NCI-H2227 treated with DMSO at 0.1 percent for 48 hours (cell line): ENCODE measurements around the gene MRGPRF.

Experiments
- DNase-seq: peaks from one replicate; lab custom pipeline; 2025; lab: John Stamatoyannopoulos, UW

Gene MRGPRF

DNA sequence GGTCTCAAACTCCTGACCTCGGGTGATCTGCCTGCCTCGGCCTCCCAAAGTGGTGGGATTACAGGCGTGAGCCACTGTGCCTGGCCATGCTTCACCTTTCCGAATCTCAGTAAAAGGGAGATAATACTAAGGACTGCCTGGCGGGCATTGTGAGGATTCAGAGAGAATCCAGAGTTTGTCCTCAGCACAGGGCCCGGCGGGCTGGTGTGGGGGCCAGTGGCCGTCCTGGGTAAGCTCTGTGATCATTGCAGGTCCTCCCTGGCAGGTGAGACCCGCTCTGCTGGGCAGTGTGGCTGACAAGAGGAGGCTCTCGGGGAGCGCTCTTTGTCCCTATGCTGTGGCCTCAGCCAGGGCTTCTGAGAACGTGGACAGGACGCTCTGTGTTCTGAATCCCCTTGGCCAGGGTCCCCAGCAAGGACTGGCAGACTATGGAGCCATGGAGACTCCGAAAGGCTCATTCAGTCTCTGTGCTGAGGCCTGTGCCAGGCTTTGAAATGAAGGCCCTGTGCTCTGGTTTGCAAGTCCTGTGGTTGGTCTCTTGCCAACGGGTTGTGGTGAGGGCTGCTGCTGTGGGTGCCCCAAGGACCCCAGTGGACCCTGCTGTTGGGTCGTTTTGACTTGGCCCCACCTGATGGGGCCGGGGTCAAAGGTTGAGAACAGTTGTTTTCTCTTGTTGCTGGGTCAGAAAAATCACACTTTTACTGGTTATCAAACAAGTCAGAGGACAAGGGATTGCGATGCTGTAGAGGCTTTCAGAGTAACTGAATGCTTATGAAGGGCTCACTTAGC lies 37.7 kb upstream of the MRGPRF start:
- DNase-seq = no peak

DNA sequence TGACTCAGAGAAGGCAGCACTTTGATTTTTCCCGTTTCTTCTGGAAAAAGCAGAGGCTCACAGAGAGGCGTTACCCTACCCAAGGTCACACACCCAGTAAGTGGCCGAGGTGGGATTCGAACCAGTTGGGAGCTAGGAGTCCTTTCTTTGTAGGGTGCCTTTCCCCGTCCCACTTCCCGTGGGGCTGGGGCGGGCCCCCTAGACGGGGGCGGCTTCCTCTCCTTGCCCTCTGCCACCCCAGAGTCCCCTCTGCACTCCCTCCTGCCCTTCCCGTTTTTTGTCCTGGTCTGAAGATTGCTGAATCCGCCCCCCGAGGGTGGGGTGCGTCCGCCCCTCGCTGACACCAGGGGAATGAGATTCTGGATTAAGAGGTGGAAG lies 36.4 kb upstream of the MRGPRF start:
- no peak for DNase-seq

DNA sequence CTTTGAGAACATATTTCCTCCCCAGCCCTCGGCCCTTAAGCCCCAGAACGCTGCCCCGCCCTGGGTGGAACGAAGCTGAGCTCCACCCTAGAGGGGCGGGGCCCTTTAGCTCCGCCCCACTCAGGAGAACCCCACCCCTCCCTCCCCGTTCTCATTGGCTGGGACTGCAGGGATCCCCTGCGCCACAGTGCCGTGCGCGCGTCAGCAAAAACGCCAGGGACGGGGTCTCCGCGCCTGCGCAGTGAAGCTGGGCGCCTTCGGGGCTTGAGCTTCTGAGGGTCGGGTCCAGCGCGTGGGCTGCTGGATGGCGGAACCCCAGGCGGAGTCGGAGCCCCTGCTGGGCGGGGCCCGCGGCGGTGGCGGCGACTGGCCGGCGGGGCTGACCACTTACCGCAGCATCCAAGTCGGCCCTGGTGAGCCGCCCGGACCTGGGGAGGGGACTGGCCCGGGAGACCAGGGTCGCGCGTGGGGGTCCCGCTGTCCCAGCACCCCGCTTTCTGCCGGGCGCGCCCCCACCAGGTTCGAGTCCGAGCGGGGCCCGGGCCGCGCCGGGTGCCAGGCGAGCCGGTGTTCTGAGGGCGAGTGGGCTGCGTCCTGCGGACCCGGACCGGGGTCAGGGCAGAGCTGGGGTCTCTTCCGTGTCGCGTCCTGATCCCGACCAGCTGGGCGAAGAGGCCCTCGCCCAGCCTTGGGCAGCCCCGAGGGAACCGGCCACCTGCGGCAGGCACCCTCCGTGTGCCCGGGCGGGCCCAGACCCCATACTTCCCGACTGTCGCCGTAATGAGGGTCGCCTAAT lies 35.8 kb upstream of the MRGPRF start, which contains the start of gene TPCN2:
Gene TPCN2, plus strand, starts transcription at position 239 of the 796 bp plus-strand sequence. Its CDS starts 66 bp downstream, at position 305.
- DNase-seq = peak; percentile 95

DNA sequence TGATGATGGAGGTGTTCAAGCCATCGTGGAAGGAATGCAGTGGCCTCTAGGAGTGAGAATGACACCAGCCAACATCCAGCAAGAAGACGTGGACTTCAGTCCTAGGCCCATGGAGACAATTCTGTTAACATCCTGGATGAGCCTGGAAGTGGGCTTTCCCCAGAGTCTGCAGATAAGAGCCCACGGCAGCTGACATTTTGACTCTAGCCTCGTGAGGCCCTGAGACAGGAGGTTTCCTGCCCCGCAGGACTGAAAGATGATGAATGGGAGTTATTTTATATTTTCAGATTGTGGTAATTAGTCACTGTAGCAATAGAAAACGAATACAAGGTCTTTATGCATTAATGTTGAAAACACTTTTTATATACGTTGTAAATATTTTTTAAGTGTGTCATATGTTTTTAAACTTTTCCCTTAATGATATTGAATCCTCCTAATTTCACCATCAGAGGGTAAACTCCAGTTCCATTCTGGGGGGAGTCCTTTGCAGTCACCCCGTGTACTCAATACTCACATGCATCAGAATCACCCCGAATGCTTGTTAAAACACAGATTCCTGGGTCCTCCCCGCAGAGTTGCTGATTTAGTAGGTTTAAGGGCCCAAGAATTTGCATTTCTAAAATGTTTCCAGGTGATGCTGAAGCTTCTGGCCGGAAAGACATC lies 35.1 kb upstream of the MRGPRF start:
- no peak for DNase-seq

DNA sequence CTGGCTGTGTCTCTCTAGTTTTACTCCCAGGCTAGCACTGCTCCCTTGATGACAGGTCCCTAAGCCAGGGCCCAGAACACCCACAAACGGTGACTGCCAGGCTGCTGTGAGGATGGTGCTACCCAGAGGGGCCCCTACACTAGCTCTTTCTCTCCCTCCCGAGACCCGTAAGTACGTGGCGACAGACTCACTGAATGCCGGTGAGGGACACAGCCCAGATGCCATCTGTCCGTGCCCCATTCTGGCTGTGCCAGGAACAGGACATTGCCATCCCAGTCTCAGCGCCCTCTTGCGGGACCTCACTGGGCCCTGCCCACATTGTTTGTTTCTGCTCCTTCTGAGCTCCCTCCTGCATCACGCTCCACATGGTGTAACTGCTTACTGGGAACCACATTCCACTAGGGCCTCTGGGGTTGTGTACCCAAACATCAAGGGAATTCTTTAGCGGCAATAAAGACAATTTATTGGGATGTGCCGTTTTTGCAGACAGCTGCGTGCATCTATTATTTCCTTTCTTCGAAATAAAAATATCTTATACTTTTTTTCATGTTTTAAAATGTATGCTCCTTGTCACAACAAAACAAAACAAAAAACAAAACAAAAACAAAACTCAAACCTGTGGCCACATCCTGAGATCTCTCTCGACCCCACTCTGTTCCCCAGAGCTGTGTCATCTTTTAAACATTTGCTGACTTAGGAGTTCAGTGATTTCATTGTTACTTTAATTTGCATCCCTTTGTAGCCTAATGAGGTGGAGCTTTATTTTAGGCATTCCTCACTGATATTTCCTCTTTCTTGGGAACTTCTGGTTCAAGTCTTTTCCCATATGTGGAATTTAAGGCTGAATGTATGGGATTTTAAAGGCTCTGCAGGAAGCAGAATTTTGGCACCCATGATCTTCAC lies 31.3 kb upstream of the MRGPRF start:
- DNase-seq = peak; percentile 24

DNA sequence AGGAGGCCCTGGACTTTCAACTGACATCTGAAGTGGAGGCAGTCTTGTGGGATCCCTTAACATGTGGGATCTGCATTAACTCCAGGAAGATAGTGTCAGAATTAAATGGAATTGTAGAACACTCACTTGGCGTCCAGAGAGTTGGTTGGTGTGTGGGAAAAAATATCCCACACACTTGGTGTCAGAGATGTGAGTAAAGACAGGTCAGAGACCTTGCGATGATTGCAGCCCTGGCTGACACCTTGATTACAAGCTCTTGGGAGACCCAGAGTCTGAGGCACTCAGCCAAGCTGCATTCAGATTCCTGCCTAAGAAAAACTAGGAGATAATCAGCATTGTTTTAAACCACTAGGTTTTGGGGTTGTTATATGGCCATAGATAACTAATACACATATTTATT lies 28.5 kb upstream of the MRGPRF start:
- peak; percentile 15 for DNase-seq

DNA sequence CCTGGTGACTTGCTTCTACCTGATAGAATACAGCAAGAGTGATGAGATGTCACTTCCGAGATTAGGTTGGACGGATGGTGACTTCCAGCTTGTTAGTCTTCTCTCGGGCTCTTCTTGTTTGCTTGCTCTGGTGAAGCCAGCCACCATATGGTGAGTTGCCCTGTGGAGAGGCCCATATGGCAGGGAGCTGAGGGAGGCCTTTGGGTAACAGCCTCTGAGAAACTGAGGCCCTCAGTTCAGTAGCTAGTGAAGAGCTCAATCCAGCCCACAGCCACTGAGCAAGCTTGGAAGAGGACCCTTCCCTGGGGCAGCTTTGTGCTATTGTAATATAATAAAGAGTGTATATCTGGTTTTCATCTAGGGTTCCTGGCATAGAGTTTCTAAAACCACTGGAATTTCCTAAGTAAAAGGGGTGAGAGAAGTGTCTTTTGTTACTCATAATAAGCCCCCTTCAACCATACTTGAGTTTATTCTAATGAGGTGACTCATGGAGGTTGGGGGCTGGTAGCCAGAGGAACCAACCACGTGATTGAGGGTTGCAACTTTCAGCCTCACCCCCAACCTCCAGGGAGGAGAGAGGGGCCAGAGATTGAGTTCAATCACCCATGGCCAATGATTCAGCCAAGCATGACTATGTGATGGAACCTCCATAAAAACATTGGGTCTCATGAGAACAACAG lies 27.7 kb upstream of the MRGPRF start:
- no peak for DNase-seq

DNA sequence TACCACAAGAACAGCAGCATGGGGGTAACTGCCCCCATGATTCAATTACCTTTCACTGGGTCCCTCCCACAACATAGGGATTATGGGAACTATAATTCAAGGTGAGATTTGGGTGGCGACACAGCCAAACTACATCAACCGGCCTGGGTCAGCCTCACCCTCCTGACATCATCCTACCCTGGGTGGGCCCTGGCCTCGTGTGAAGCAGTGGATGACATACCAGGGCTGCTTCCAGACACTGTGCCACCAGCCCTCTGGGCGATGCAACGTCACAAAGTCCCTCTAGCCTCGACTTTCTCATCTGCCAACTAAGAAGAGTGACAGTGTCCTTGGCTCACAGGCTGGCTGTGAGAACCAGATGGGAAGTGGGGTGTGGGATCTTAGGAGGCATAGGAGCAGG lies 27.0 kb upstream of the MRGPRF start:
- DNase-seq = no peak

DNA sequence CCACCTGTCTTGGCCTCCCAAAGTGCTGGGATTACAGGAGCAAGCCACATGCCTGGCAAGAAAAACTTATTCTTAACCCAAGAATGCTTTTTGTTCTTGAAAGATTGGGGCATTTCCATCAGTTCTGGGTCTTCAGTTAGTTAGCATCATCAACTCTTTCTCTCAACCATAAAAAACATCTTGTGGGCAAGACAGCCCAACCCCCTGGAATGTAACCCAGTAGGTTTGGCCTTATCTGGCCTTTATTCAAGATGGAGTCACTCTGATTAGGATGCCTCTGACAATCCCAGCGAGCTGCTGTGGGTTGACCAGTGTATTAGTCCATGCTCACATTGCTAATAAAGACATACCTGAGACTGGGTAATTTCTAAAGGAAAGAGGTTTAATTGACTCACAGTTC lies 26.5 kb upstream of the MRGPRF start:
- DNase-seq = no peak

DNA sequence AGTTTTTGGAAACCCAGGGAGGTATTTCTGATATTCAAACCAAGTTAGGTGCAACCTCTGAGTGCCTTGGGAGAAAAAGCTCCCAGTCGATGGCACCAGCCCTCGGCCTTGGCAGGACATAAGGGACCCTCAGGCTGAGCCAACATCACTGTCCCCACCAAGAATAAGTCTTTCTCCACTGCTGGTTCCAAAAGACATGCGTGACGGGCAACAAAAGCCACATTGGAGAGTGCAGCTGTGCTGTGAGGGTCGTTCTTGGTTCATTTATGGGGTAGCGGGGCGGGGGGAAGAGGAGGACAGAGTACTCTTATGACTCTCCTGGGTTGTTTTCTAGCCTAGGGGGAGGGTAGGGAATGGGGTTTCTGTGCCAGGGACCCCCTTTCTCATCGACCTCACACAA lies 24.5 kb upstream of the MRGPRF start:
- no peak for DNase-seq

DNA sequence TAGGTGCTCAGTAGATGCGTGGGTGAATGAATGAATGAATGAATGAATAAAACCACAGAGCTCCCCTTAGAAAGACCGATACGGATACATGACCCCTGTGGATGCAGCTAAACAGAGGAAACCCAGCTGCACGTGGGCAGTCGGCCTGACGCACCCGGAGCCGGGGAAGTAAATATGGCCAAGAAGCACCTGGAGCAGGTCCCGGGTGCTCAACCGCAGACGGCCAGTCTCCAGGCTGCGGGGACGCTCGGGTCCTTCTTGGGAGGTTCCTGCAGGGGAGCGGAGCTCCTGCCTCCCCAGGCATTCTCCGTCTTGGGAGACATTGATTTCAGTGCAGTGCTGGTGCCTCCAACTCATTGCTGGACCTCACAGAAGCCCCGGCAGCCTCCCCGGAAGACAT lies 24.0 kb upstream of the MRGPRF start:
- DNase-seq = no peak

DNA sequence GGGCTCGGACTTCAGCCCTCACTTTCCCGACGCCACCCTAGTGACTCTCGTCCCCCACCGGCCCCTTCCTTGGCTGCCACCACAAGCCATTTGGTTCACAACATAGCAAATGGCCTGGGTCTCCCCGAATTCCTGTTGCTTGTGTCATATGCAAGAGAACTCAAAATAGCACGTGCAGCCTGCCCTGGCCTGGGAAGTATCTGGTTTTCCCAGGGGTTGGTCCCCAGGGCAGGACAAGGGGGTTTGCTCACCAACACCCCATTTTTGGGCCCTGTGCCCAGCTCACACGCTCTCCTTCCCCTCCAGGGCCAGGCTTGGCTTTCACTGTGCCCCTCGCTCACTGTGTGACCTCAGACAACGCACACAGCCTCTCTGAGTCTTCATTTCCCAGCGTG lies 22.9 kb upstream of the MRGPRF start:
- DNase-seq = no peak

DNA sequence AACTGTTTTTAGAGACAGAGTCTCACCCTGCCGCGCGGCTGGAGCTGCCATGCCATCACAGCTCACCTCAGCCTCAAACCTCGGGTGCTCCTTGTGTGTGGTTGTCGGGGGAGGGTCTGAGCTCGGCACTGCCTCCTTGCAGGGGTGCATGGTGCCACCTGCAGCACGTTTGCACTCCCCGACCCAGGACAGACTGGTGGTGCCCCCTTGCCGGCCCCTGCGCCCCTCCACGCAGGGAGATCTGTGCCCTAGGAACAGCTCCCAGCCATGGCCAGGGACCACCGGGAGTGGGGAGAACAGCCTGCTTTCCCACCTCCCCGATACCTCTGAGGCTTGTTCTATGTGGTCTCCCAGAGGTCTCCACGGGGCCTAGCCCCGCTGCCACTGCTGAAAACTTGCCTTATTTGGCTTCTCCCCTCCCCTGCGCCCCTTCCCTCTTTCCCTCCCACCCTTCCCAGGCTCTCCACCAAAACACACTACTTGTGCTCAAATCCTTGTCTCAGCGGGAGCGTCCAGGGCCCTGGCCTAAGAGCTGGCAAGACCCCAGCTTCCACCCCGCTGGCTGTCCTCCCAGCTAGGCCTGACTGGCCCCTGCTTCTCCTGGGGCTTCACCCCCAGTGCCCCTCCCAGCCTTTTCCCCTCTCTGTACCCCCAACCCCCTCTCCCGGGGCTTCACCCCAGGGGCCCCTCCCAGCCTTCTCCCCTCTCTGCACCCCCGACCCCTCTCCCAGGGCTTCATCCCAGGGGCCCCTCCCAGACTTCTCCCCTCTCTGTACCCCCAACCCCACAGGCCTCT lies 22.3 kb upstream of the MRGPRF start:
- DNase-seq = no peak

DNA sequence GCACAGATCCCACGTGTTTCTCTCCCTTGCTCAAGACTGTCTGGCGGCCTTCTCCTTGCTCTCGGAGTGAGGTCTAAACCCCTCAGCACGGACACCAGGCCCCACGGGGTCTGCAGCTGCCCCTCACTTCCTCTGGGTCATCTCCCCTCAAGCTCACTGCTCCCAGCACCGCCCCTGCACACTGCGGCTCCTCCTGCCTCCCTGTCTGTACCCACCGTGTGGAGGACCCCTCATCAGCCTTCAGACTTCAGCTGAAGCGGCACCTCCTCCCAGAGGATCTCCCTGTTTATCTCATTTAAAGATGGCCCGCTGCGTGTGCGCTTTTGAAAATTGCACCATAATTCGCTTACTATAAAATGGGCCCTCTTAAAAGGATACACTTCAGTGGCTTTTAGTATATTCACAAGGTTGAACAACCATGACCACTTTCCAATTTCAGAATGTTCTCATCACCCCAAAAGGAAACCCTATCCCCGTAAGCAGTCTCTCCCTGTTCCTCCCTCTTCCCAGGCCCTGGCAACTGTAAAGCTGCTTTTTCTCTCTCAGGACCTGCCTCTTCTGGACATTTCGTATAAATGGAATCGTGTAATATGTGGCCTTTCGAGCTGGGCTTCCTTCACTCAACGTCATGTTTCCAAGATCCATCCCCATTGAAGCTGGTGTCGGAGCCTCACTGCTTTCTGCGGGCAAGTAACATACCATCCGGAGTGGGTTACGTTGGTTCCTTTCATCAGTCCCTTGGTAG lies 21.2 kb upstream of the MRGPRF start:
- no peak for DNase-seq

DNA sequence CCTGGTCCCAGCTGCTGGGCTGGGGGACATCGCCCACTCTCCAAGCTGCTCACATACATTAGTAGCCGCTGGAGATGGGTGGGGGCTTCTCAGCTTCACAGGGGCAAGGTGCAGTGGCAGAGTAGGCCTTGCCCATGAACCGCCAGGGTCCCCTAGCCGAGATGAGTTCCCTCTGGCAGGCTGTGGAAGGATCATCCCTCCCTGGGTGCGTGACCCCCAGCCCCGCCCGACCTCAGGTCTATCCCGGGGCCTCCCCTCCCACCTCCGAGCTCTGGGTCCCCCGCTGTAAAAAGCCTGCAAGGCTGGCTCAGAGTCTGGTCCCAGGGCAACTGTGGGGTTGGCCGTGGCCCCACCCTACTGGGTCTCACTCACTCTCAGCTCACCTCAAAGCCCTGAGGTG lies 20.4 kb upstream of the MRGPRF start:
- DNase-seq = no peak

DNA sequence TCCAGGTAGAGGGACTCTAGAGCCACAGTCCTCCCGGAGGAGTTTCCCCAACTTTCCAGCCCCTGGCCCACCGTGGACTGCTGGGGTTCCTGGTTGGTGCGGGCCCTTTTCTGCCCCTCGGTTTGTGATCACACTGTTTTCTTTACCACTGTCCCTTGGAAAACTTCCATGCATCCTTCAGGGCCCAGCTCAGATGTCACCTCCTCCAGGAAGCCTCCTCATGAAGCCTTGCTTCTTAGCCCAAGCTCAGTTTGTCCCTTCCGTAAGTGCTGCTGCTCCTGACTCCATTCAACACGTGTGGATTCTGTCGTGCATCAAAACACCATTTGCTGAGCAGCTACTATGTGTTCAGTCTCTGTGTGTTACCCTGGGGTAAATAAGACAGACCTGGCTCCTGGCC lies 19.8 kb upstream of the MRGPRF start:
- no peak for DNase-seq

DNA sequence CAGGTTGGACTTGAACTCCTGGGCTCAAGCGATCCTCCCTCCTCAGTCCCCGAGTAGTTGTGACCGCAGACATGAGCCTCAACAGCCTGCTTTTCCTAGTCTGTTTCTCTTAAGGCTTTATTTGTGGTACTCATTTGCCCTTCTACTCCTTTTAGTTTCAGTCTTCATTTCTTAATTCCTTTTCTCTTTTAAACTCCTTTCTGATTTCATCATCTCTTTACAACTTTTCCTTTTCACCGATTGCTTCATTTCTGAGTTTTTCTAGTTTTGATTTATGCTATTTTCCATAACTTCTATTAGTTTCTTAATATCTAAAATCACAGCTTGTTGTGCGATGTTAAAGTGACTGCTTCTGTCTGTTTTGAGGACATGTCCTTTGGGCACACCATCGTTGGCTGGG lies 17.3 kb upstream of the MRGPRF start:
- no peak for DNase-seq

DNA sequence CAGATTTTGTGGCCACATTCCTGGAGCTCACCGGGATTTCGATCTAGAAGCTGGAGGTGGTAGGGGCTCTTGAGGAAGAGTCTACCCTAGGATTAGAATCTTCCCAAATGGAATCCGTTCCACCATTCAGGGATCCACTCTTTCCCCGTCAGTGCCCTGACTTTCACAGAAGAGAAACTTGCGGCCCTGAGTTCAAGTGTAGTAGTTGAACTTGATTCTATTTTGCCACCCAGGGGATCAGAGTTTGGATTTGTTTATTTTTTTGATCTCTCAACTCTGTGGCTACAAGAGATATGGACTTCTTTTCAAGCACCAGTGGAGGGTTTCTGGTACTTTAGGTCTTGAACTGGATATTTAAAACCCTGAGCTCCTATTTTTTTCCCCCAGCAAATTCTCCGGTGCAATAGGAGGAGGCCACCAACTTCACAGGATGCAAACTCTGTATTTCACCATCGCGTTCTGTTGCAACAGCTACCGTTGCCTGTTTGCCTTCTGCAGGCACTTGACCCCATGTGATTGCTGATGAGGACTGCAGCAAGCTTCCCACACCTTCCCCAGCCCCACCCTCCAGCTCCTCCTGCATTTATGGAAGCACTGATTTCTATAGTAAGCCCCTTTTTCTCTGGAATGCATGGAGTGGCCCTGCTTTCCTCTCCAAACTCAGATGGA lies 14.8 kb upstream of the MRGPRF start:
- DNase-seq = no peak

DNA sequence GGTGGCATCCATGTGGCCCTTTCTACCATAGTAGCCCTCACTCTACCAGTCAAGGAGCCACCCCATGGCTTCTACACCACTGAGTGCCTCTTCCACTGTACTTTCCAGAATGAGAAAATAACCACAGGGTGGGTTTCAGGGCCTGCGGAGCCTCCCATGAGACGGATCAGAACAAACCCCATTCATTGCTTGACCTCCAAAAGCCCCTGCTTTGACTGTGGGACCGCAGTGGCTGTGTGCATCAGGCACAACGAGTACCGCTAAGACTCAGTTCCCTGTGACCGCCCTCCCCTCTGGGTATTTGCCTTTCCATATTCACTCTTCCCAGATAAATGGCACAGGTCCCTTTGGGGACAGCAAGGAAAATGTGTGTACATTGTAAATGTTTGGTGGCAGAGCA lies 11.5 kb upstream of the MRGPRF start:
- DNase-seq = no peak
